ENCODE measurements around the gene NUP42. TPM values are rescaled to one million over a fixed set of nuclear protein-coding genes. Genes with fewer than 3 reads are reported as not detected.

The NUP42 gene
- total RNA-seq, 1 experiment from 2014 or later = 36.5 TPM

DNA sequence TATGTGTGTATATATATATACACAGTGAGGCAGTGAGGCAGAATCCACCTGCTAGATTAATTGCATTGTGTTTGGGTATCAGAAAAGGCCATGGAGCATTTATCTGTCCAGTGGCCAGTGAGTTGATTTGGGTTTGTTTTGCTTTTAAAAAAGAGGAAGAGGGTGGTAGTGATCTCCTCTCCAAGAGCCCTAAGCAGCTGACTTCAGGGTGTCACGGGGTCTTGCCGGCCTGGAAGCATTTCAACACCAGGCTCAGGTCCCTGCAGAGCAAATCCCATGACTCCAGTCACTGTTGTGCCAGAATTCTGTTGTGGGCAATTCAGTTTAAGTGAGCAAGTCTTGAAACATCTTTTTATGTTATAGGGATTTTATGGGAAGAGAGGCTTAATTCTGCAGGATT, 34.2 kb downstream of the NUP42 start:
- no peak overlapping the region for H3K18ac ChIP-seq (ENCODE audit: insufficient read length, low read depth, low read length)
- H3K27me3 ChIP-seq (ENCODE audit: insufficient read depth, low read length) = no peaks in the 10 kb centered on the region
- no peaks in the 10 kb centered on the region for H3K27me3 Mint-ChIP-seq (ENCODE audit: low read depth)
- H3K23ac ChIP-seq (ENCODE audit: insufficient read length, low read depth, low read length) = no peak overlapping the region
- no peaks in the 10 kb centered on the region for H3K23me2 ChIP-seq (ENCODE audit: insufficient read length, low read depth, low read length, poor library complexity, severe bottlenecking)
- no peak overlapping the region for H3K27ac ChIP-seq (ENCODE audit: insufficient read length, low read depth, low read length)
- H3T11ph ChIP-seq (ENCODE audit: low read length) = no peak overlapping the region
- no peak for DNase-seq
- H2AK5ac ChIP-seq (ENCODE audit: insufficient read length, low read length) = no peak overlapping the region
- H3K9ac ChIP-seq (ENCODE audit: extremely low read depth, insufficient read length, low read length) = no peak overlapping the region
- TF ChIP-seq, protein P1, sequence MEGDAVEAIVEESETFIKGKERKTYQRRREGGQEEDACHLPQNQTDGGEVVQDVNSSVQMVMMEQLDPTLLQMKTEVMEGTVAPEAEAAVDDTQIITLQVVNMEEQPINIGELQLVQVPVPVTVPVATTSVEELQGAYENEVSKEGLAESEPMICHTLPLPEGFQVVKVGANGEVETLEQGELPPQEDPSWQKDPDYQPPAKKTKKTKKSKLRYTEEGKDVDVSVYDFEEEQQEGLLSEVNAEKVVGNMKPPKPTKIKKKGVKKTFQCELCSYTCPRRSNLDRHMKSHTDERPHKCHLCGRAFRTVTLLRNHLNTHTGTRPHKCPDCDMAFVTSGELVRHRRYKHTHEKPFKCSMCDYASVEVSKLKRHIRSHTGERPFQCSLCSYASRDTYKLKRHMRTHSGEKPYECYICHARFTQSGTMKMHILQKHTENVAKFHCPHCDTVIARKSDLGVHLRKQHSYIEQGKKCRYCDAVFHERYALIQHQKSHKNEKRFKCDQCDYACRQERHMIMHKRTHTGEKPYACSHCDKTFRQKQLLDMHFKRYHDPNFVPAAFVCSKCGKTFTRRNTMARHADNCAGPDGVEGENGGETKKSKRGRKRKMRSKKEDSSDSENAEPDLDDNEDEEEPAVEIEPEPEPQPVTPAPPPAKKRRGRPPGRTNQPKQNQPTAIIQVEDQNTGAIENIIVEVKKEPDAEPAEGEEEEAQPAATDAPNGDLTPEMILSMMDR (conservative IDR thresholded peaks at IDR 0.05) = no peak
- H3K79me2 ChIP-seq (ENCODE audit: insufficient read depth, low read length) = no peaks in the 10 kb centered on the region
- no peak overlapping the region for H4K8ac ChIP-seq (replicated peaks; ENCODE audit: insufficient read length, low read depth, low read length)
- H2BK15ac ChIP-seq (ENCODE audit: low read depth, low read length) = no peak overlapping the region
- H3K9me3 ChIP-seq (ENCODE audit: control insufficient read depth, low read depth, low read length) = no peaks in the 10 kb centered on the region
- H3K27ac Mint-ChIP-seq = no peak overlapping the region
- no peaks in the 10 kb centered on the region for H3K4me1 ChIP-seq (ENCODE audit: insufficient read depth, low read length)
- no peak overlapping the region for H2BK12ac ChIP-seq (ENCODE audit: insufficient read length, low read depth, low read length)
- peaks cover 12 to 19% of the 10 kb centered on the region in 2 experiments for H3K4me1 Mint-ChIP-seq
- no peak overlapping the region for H3K14ac ChIP-seq (ENCODE audit: insufficient read depth, low read length)
- H2BK5ac ChIP-seq (ENCODE audit: insufficient read length, low read length) = no peak overlapping the region
- no peak overlapping the region for H3K56ac ChIP-seq (ENCODE audit: insufficient read length, low read depth, low read length)
- H3K4me2 ChIP-seq (ENCODE audit: insufficient read depth, insufficient read length, low read length) = no peak overlapping the region
- H4K5ac ChIP-seq (ENCODE audit: insufficient read length, low read depth, low read length) = no peak overlapping the region
- H3K4ac ChIP-seq (ENCODE audit: low read depth, low read length) = no peak overlapping the region
- no CpG with 5 or more reads among the region's 2 CpGs for WGBS (ENCODE audit: extremely low coverage, insufficient read length, low lambda C conversion rate)
- H4K91ac ChIP-seq (ENCODE audit: insufficient read length, low read depth, low read length) = no peak overlapping the region
- no peak overlapping the region for H2AFZ ChIP-seq (ENCODE audit: low read length)
- no peaks in the 10 kb centered on the region for H3K79me1 ChIP-seq (ENCODE audit: insufficient read depth, low read depth, low read length, poor library complexity, severe bottlenecking)
- no peaks in the 10 kb centered on the region for H3K36me3 Mint-ChIP-seq (ENCODE audit: insufficient read depth in 1 of 3, low read depth in 3 of 3)
- H2BK20ac ChIP-seq (ENCODE audit: low read depth, low read length, poor library complexity, severe bottlenecking) = no peak overlapping the region
- H3K9me3 Mint-ChIP-seq = no peaks in the 10 kb centered on the region
- H4K20me1 ChIP-seq (ENCODE audit: control insufficient read depth, insufficient read depth, insufficient read length) = no peaks in the 10 kb centered on the region
- no peak overlapping the region for H3K4me3 Mint-ChIP-seq
- H2BK120ac ChIP-seq (ENCODE audit: low read depth, low read length, poor library complexity, severe bottlenecking) = no peak overlapping the region
